Loucy (cell line): ENCODE results near the gene GPR107.

Experiments used
- H2AFZ ChIP-seq: fragments of 200-600 bp; sonication (generic); 2 replicates; pipeline ENCODE4 v1.6.0; 2016; ENCODE audit warnings: antibody characterized with exemption, mild to moderate bottlenecking, low read length, moderate library complexity
- H3F3A ChIP-seq: fragments of 200-600 bp; 2 replicates; pipeline ENCODE4 v1.6.0; 2016; ENCODE audit warnings: antibody characterized with exemption, low read depth, mild to moderate bottlenecking
- H3K27me3 ChIP-seq: fragments of 200-600 bp; sonication (generic); 2 replicates; pipeline ENCODE4 v1.6.1; 2014; ENCODE audit warnings: low read length, mild to moderate bottlenecking; ENCODE audit not compliant: insufficient read depth, poor library complexity, severe bottlenecking
- H3K36me3 ChIP-seq: fragments of 200-600 bp; sonication (generic); 2 replicates; pipeline ENCODE4 v1.6.1; 2016; ENCODE audit warnings: low read length; ENCODE audit not compliant: insufficient read depth
- H3K4me1 ChIP-seq: fragments of 200-600 bp; sonication (generic); 2 replicates; pipeline ENCODE4 v1.5.1; 2014; ENCODE audit warnings: low read length, mild to moderate bottlenecking; ENCODE audit not compliant: insufficient read depth, poor library complexity, severe bottlenecking
- H3K4me2 ChIP-seq: fragments of 200-600 bp; sonication (generic); 2 replicates; pipeline ENCODE4 v1.6.0; 2014; ENCODE audit warnings: antibody characterized with exemption, low read length, low read depth, mild to moderate bottlenecking; ENCODE audit not compliant: poor library complexity, severe bottlenecking
- H3K4me3 ChIP-seq: fragments of 200-600 bp; sonication (generic); 2 replicates; pipeline ENCODE4 v1.5.1; 2014; ENCODE audit warnings: low read length, mild to moderate bottlenecking, mixed read lengths; ENCODE audit not compliant: poor library complexity, severe bottlenecking
- H3K79me2 ChIP-seq: fragments of 200-600 bp; sonication (generic); 2 replicates; pipeline ENCODE4 v1.6.1; 2014; ENCODE audit warnings: low read length; ENCODE audit not compliant: insufficient read depth
- H3K9ac ChIP-seq: fragments of 200-600 bp; sonication (generic); 2 replicates; pipeline ENCODE4 v1.6.0; 2014; ENCODE audit warnings: mild to moderate bottlenecking, low read depth, low read length, moderate library complexity; ENCODE audit not compliant: poor library complexity, severe bottlenecking
- H3K9me2 ChIP-seq: fragments of 200-600 bp; sonication (generic); replicated peaks from 2 replicates; pipeline ENCODE4 v1.6.1; 2016; ENCODE audit warnings: low read depth, low read length, mixed read lengths
- H3K9me3 ChIP-seq: fragments of 200-600 bp; sonication (generic); 2 replicates; pipeline ENCODE4 v1.6.1; 2014; ENCODE audit warnings: mild to moderate bottlenecking, antibody characterized with exemption, low read length, low read depth; ENCODE audit not compliant: insufficient read depth
- H4K20me1 ChIP-seq: fragments of 200-600 bp; sonication (generic); 2 replicates; pipeline ENCODE4 v1.6.0; 2014; ENCODE audit warnings: antibody characterized with exemption, low read length, mild to moderate bottlenecking; ENCODE audit not compliant: insufficient read depth, poor library complexity, severe bottlenecking
- EZH2phosphoT487 ChIP-seq: fragments of 200-600 bp; IDR thresholded peaks from 2 replicates; pipeline ENCODE4 v1.6.1; 2018; ENCODE audit warnings: antibody characterized with exemption, mild to moderate bottlenecking, moderate library complexity, borderline replicate concordance
- TF ChIP-seq, protein P1 (sequence below): fragments of 200-600 bp; sonication (generic); conservative IDR thresholded peaks from 2 replicates; pipeline ENCODE4 v1.5.1; 2014; ENCODE audit warnings: mild to moderate bottlenecking, antibody characterized with exemption, low read length

The GPR107 gene

DNA sequence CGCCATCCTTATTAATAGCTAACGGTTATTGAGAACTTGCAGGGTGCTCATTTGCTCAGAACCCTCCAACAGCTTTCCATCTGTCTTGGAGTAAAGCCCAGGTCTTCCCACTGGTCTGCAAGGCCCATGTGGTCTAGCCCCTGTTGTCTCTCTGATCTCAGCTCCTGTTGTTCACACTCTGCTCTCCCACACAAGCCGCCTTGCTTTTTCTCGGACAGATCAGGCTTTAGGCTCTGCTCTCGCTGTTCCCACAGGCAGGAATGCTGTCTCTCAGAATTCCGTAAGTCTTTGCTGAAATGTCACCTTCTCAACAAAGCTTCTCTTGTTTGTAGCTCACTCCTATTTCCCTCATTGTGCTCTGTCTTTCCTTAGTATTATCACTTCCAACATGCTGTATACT, 34.3 kb downstream of the GPR107 start:
- Histone ChIP-seq H3K36me3 (peaks cover 22% of the 10 kb centered on the region; the same call in 1 of the 2 replicates), H4K20me1 (no peaks in the 10 kb centered on the region), H3K9ac (no peak overlapping the region), H3K4me2 (no peak overlapping the region), H3K79me2 (no peaks in the 10 kb centered on the region), H3K4me1 (no peaks in the 10 kb centered on the region), H2AFZ (no peak overlapping the region), H3F3A (no peaks in the 10 kb centered on the region), H3K4me3 (no peak overlapping the region), H3K9me2 (no peaks in the 10 kb centered on the region), H3K9me3 (no peaks in the 10 kb centered on the region), H3K27me3 (no peaks in the 10 kb centered on the region)
- no peak for TF ChIP-seq EZH2phosphoT487
- TF ChIP-seq, protein P1, sequence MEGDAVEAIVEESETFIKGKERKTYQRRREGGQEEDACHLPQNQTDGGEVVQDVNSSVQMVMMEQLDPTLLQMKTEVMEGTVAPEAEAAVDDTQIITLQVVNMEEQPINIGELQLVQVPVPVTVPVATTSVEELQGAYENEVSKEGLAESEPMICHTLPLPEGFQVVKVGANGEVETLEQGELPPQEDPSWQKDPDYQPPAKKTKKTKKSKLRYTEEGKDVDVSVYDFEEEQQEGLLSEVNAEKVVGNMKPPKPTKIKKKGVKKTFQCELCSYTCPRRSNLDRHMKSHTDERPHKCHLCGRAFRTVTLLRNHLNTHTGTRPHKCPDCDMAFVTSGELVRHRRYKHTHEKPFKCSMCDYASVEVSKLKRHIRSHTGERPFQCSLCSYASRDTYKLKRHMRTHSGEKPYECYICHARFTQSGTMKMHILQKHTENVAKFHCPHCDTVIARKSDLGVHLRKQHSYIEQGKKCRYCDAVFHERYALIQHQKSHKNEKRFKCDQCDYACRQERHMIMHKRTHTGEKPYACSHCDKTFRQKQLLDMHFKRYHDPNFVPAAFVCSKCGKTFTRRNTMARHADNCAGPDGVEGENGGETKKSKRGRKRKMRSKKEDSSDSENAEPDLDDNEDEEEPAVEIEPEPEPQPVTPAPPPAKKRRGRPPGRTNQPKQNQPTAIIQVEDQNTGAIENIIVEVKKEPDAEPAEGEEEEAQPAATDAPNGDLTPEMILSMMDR, result no peak

DNA sequence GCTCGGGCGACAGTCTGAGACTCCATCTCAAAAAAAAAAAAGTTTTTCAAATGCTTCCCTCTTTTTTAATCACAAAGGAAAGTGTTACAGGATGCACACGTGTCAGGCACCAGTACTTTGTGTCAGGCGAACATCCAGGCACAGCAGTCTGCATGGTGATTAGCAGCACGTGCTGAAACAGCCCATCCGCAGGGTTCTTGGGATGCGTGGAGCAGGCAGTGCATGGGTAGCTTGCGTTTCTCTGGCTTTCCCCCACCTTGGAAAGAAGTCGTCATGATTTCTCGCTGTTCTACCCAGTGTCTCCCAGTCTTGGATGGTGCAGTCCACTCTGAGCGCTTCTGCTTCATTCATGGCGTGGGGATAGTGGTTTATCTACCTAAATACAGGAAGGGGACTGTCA, 35.4 kb downstream of the GPR107 start:
- no peaks in the 10 kb centered on the region for H3K4me1 ChIP-seq
- H3K4me2 ChIP-seq, result no peak overlapping the region
- H3K4me3 ChIP-seq, result no peak overlapping the region
- no peaks in the 10 kb centered on the region for H3K9me2 ChIP-seq
- peaks cover 23% of the 10 kb centered on the region; the same call in 1 of the 2 replicates for H3K36me3 ChIP-seq
- H3K79me2 ChIP-seq, result no peaks in the 10 kb centered on the region
- no peaks in the 10 kb centered on the region for H3K27me3 ChIP-seq
- H3F3A ChIP-seq, result no peaks in the 10 kb centered on the region
- no peaks in the 10 kb centered on the region for H4K20me1 ChIP-seq
- H3K9ac ChIP-seq, result no peak overlapping the region
- H3K9me3 ChIP-seq, result no peaks in the 10 kb centered on the region
- no peak overlapping the region for H2AFZ ChIP-seq
- TF ChIP-seq, protein P1, result no peak
- TF ChIP-seq EZH2phosphoT487, result no peak

DNA sequence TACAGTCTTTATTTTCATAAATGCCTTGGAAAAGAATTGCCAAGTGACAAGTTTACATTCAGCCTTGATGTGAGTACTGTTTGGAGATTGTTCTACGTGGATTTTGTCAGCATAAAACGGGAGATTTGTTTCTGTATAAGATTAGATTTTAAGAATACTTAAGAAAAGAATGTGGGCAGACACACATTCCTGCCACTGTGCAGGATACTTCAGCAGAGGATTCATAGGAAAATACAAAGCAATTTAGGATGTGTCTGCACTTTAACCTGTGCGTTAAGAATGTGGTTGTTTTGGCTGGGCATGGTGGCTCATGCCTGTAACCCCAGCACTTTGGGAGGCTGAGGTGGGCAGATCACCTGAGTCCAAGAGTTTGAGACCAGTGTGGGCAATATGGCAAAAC, 37.2 kb downstream of the GPR107 start:
- no peaks in the 10 kb centered on the region for H3K27me3 ChIP-seq
- H3F3A ChIP-seq, result no peaks in the 10 kb centered on the region
- H3K36me3 ChIP-seq, result peaks cover 23% of the 10 kb centered on the region; the same call in 1 of the 2 replicates
- no peaks in the 10 kb centered on the region for H4K20me1 ChIP-seq
- no peak for TF ChIP-seq EZH2phosphoT487
- TF ChIP-seq, protein P1, result no peak
- H3K4me3 ChIP-seq, result no peak overlapping the region
- H3K79me2 ChIP-seq, result no peaks in the 10 kb centered on the region
- no peaks in the 10 kb centered on the region for H3K4me1 ChIP-seq
- H3K4me2 ChIP-seq, result no peak overlapping the region
- no peaks in the 10 kb centered on the region for H3K9me3 ChIP-seq
- H3K9ac ChIP-seq, result no peak overlapping the region
- H3K9me2 ChIP-seq, result no peaks in the 10 kb centered on the region
- no peak overlapping the region for H2AFZ ChIP-seq
